ENCODE measurements around the gene DOK3.

DNA sequence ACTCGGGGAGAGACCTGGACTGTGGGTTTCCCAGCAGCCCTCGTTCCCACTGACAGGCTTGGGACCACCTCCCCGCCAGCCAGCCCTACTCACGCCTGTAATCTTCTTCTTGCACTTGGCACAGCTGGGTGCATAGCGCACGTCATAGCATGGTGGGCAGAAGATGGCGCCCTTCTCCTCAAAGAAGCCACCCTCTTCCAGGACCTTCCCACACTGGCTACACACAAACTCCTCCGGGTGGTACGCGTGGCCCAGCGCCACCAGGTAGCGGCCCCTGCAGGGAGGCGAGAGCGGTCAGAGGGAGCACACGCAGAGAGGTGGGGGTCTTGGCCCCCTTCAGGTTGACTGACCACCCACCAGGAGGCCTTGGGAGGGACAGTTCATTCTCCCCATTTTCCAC, 21.7 kb downstream of the DOK3 start:
- no peak for TF ChIP-seq POLR2AphosphoS5 (IDR thresholded peaks at IDR 0.05)
- TF ChIP-seq EP300 (IDR thresholded peaks at IDR 0.05), result no peak
- TF ChIP-seq POLR2A (IDR thresholded peaks at IDR 0.05), result no peak
- TF ChIP-seq CTCF (IDR thresholded peaks at IDR 0.05), result no peak

Measured in upper lobe of left lung (tissue), 4 donors.